ENCODE results near the gene RASL11B. TPM values are rescaled to one million over a fixed set of nuclear protein-coding genes. Genes with fewer than 3 reads are reported as not detected.

RASL11B gene
- total RNA-seq, 2 donors from 2014 or later = 0.18 to 27.1 TPM

GRCh38 chr4:52861171-52861823 lies 820 bp upstream of the RASL11B start:
- DNase-seq (ENCODE audit: low spot score) = no peak
- intact Hi-C loops (cut with DNase I) = no loop called here

GRCh38 chr4:52862639-52863161 lies 583 bp downstream of the RASL11B start:
- intact Hi-C loops (cut with DNase I) = no loop called here
- no peaks in the 10 kb centered on the region for H3K36me3 ChIP-seq
- peak overlapping the region; percentile 57 for H3K4me3 ChIP-seq
- no peak for TF ChIP-seq CTCF (IDR thresholded peaks at IDR 0.05)
- TF ChIP-seq POLR2A (IDR thresholded peaks at IDR 0.05) = no peak
- TF ChIP-seq POLR2AphosphoS5 (IDR thresholded peaks at IDR 0.05) = no peak
- 19% methylated on average over 20 of the region's 23 CpGs for WGBS
- H3K9me3 ChIP-seq = no peaks in the 10 kb centered on the region
- no peak for DNase-seq (ENCODE audit: low spot score)
- H3K4me1 ChIP-seq (replicated peaks) = no peaks in the 10 kb centered on the region
- no peaks in the 10 kb centered on the region for H3K27me3 ChIP-seq (replicated peaks; ENCODE audit: insufficient read depth)
- H3K27ac ChIP-seq = no peak overlapping the region

More at GRCh38 chr4:52861171-52861823, 820 bp upstream of the RASL11B start:
- H3K9me3 ChIP-seq = no peaks in the 10 kb centered on the region
- TF ChIP-seq POLR2A (IDR thresholded peaks at IDR 0.05) (no peak), CTCF (IDR thresholded peaks at IDR 0.05) (no peak), POLR2AphosphoS5 (IDR thresholded peaks at IDR 0.05) (no peak)
- H3K36me3 ChIP-seq = no peaks in the 10 kb centered on the region
- H3K4me3 ChIP-seq = peak overlapping the region; percentile 57
- H3K4me1 ChIP-seq (replicated peaks) = no peaks in the 10 kb centered on the region
- H3K27ac ChIP-seq = no peak overlapping the region
- H3K27me3 ChIP-seq (replicated peaks; ENCODE audit: insufficient read depth) = no peaks in the 10 kb centered on the region
- WGBS = 43% methylated on average over 26 of the region's 26 CpGs

DNA sequence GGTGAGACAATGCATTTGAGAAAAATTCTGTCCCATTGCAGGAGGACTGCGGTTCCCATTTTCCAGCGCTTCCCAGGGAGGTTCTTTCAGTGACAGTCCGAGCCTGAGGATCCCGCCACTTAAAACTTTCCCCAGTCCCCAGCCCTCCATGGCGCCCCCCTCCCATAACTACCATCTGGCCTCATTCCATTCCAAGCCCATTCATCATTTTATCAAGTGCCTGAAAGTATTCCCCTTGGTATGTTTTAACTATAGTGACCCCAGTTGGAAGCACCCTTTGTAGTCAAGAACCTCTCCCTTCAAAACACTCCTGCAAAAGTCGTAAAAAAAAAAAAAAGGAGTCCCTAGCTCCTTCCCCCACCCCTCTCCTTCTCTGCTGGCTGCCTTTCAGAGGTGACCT lies 1.2 kb downstream of the RASL11B start:
- 75% methylated on average over 6 of the region's 6 CpGs for WGBS
- Histone ChIP-seq H3K36me3 (no peaks in the 10 kb centered on the region), H3K9me3 (no peaks in the 10 kb centered on the region), H3K4me3 (no peak overlapping the region), H3K4me1 (replicated peaks) (no peaks in the 10 kb centered on the region), H3K27ac (no peak overlapping the region), H3K27me3 (replicated peaks; ENCODE audit: insufficient read depth) (no peaks in the 10 kb centered on the region)
- no peak for TF ChIP-seq POLR2AphosphoS5 (IDR thresholded peaks at IDR 0.05)
- TF ChIP-seq CTCF (IDR thresholded peaks at IDR 0.05) = no peak
- TF ChIP-seq POLR2A (IDR thresholded peaks at IDR 0.05) = no peak
- intact Hi-C loops (cut with DNase I) = no loop called here
- DNase-seq (ENCODE audit: low spot score) = no peak

DNA sequence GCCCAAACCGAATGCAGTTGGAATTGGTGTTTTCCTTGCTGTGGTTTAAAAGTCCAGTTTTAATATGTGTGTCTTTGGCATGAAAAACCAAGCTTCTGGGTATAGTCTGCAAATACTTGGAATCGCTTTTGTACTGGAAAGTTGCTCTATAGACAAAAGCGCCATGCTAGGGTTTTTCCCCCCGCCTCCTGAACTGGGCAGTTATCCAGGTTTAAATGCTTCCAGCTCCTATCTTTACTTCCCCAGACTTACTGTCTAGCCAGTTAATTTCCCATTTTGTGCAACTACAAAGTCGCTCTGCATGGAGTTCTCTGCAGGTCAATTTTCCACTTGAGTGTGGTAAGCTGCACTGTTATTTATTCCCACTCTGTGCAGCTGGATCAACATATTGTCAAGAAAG lies 2.7 kb downstream of the RASL11B start:
- WGBS = 17% methylated on average over 5 of the region's 5 CpGs
- Histone ChIP-seq H3K4me1 (replicated peaks) (no peaks in the 10 kb centered on the region), H3K9me3 (no peaks in the 10 kb centered on the region), H3K27me3 (replicated peaks; ENCODE audit: insufficient read depth) (no peaks in the 10 kb centered on the region), H3K27ac (no peak overlapping the region), H3K36me3 (no peaks in the 10 kb centered on the region), H3K4me3 (no peak overlapping the region)
- no peak for TF ChIP-seq POLR2AphosphoS5 (IDR thresholded peaks at IDR 0.05)
- DNase-seq (ENCODE audit: low spot score) = no peak
- intact Hi-C loops (cut with DNase I) = no loop called here

DNA sequence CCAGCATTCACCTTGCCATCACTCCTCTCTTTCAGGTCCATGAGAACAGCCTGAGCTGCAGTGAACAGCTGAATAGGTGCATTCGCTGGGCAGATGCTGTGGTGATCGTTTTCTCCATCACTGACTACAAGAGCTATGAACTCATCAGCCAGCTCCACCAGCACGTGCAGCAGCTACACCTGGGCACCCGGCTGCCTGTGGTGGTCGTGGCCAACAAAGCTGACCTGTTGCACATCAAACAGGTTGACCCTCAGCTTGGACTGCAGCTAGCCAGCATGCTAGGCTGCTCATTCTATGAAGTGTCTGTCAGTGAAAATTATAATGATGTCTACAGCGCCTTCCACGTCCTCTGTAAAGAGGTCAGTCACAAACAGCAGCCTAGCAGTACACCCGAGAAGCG lies 3.2 kb downstream of the RASL11B start:
- Histone ChIP-seq H3K9me3 (no peaks in the 10 kb centered on the region), H3K4me3 (no peak overlapping the region), H3K27ac (no peak overlapping the region), H3K4me1 (replicated peaks) (no peaks in the 10 kb centered on the region), H3K27me3 (replicated peaks; ENCODE audit: insufficient read depth) (no peaks in the 10 kb centered on the region), H3K36me3 (no peaks in the 10 kb centered on the region)
- 83% methylated on average over 9 of the region's 9 CpGs for WGBS
- intact Hi-C loops (cut with DNase I) = no loop called here
- no peak for DNase-seq (ENCODE audit: low spot score)
- TF ChIP-seq POLR2A (IDR thresholded peaks at IDR 0.05) (no peak), POLR2AphosphoS5 (IDR thresholded peaks at IDR 0.05) (no peak)

- Histone ChIP-seq H3K27me3 (replicated peaks; ENCODE audit: insufficient read depth) (no peaks in the 10 kb centered on the region), H3K4me1 (replicated peaks) (no peaks in the 10 kb centered on the region), H3K27ac (no peak overlapping the region), H3K36me3 (no peaks in the 10 kb centered on the region), H3K4me3 (no peak overlapping the region), H3K9me3 (no peaks in the 10 kb centered on the region)
- intact Hi-C loops (cut with DNase I) = no loop called here
- TF ChIP-seq POLR2A (IDR thresholded peaks at IDR 0.05) (no peak), CTCF (IDR thresholded peaks at IDR 0.05) (no peak), POLR2AphosphoS5 (IDR thresholded peaks at IDR 0.05) (no peak)
- no peak for DNase-seq (ENCODE audit: low spot score)
- 70% methylated on average over 4 of the region's 4 CpGs for WGBS
Measured at GRCh38 chr4:52866734-52867133, 4.6 kb downstream of the RASL11B start.
